ENCODE results near the gene ZNRF4. TPM values are rescaled to one million over a fixed set of nuclear protein-coding genes. Genes with fewer than 3 reads are reported as not detected.
"Not testable (repeated sequence)": the region's sequence is repeated elsewhere in the genome, so short reads cannot be mapped to it uniquely, and the experiment has no call there.

ZNRF4 gene
- total RNA-seq, 2 experiments from 2014 or later: not detected

- no peak overlapping the region for H3K27ac Mint-ChIP-seq
- no peaks in the 10 kb centered on the region for H3K4me1 Mint-ChIP-seq
- DNase-seq (no peak), ATAC-seq (no peak)
- H3K4me3 Mint-ChIP-seq: no peak overlapping the region
- H3K9me3 Mint-ChIP-seq (ENCODE audit: low read depth): no peaks in the 10 kb centered on the region
- CTCF ChIA-PET: no interaction called here
- peaks cover 9% of the 10 kb centered on the region for H3K27me3 Mint-ChIP-seq
- no peaks in the 10 kb centered on the region for H3K36me3 Mint-ChIP-seq
Observed at GRCh38 chr19:5434351-5434917, 20.8 kb upstream of the ZNRF4 start.

GRCh38 chr19:5434970-5435641, 20.1 kb upstream of the ZNRF4 start:
- H3K36me3 Mint-ChIP-seq: no peaks in the 10 kb centered on the region
- peaks cover 9% of the 10 kb centered on the region for H3K27me3 Mint-ChIP-seq
- CTCF ChIA-PET: no interaction called here
- H3K27ac Mint-ChIP-seq: no peak overlapping the region
- H3K4me1 Mint-ChIP-seq: no peaks in the 10 kb centered on the region
- H3K9me3 Mint-ChIP-seq (ENCODE audit: low read depth): no peaks in the 10 kb centered on the region
- ATAC-seq (no peak), DNase-seq (no peak)
- H3K4me3 Mint-ChIP-seq: no peak overlapping the region

DNA sequence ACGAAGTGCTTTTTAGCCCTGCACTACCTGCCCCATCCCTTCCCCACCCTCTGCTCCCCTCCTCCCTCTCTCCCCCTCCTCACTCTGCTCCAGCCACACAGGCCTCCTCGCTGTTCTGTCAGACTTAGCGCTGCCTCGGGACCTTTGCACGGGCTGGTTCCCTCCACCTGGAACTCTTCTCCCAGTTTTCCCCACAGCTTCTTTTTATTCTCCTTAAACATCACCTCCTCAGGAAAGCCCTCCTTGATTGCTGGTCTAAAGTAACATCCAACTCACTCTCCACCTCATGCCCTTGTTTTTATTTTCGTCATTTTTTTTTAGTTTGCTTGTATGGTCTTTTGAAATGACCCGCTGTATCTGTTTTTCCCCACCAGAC, 19.6 kb upstream of the ZNRF4 start:
- CTCF ChIA-PET: no interaction called here
- H3K27me3 Mint-ChIP-seq: peaks cover 9% of the 10 kb centered on the region
- H3K36me3 Mint-ChIP-seq: no peaks in the 10 kb centered on the region
- H3K4me3 Mint-ChIP-seq: no peak overlapping the region
- ATAC-seq (no peak), DNase-seq (no peak)
- H3K4me1 Mint-ChIP-seq: no peaks in the 10 kb centered on the region
- H3K9me3 Mint-ChIP-seq (ENCODE audit: low read depth): no peaks in the 10 kb centered on the region
- H3K27ac Mint-ChIP-seq: no peak overlapping the region

GRCh38 chr19:5436106-5436947, 18.9 kb upstream of the ZNRF4 start:
- DNase-seq (no peak), ATAC-seq (no peak)
- H3K36me3 Mint-ChIP-seq: no peaks in the 10 kb centered on the region
- H3K4me3 Mint-ChIP-seq: no peak overlapping the region
- no peak overlapping the region for H3K27ac Mint-ChIP-seq
- H3K4me1 Mint-ChIP-seq: no peaks in the 10 kb centered on the region
- CTCF ChIA-PET: no interaction called here
- no peaks in the 10 kb centered on the region for H3K9me3 Mint-ChIP-seq (ENCODE audit: low read depth)
- peaks cover 9% of the 10 kb centered on the region for H3K27me3 Mint-ChIP-seq

- Mint-ChIP-seq H3K4me3 (no peak overlapping the region), H3K9me3 (ENCODE audit: low read depth) (no peaks in the 10 kb centered on the region), H3K36me3 (no peaks in the 10 kb centered on the region), H3K27me3 (peaks cover 9% of the 10 kb centered on the region), H3K4me1 (no peaks in the 10 kb centered on the region), H3K27ac (no peak overlapping the region)
- ATAC-seq (no peak), DNase-seq (no peak)
- CTCF ChIA-PET: no interaction called here
Observed at GRCh38 chr19:5436948-5437306, 18.3 kb upstream of the ZNRF4 start.

- DNase-seq; H3K27me3 Mint-ChIP-seq; H3K4me3 Mint-ChIP-seq; ATAC-seq; CTCF ChIA-PET; H3K9me3 Mint-ChIP-seq (ENCODE audit: low read depth); H3K36me3 Mint-ChIP-seq; H3K27ac Mint-ChIP-seq; H3K4me1 Mint-ChIP-seq: not testable (repeated sequence)
Observed at GRCh38 chr19:5438756-5439155, 16.5 kb upstream of the ZNRF4 start.

DNA sequence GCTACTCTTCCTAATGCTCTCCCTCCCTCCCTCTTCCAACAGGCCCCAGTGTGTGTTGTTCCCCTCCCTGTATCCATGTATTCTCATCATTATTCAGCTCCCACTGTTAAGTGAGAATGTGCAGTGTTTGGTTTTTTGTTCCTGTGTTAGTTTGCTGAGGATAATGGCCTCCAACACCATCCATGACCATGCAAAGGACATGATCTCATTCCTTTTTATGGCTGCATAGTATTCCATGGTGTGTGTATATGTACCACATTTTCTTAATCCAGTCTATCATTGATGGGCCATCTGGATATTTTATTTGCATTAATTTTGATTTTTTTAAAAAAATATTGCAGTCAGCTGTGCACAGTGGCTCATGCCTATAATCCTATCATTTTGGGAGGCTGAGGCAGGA, 15.8 kb upstream of the ZNRF4 start:
- CTCF ChIA-PET: no interaction called here
- H3K27me3 Mint-ChIP-seq: peaks cover 6% of the 10 kb centered on the region
- no peak overlapping the region for H3K27ac Mint-ChIP-seq
- no peaks in the 10 kb centered on the region for H3K36me3 Mint-ChIP-seq
- ATAC-seq: no peak
- no peak for DNase-seq
- no peaks in the 10 kb centered on the region for H3K9me3 Mint-ChIP-seq (ENCODE audit: low read depth)
- H3K4me3 Mint-ChIP-seq: no peak overlapping the region
- no peaks in the 10 kb centered on the region for H3K4me1 Mint-ChIP-seq

DNA sequence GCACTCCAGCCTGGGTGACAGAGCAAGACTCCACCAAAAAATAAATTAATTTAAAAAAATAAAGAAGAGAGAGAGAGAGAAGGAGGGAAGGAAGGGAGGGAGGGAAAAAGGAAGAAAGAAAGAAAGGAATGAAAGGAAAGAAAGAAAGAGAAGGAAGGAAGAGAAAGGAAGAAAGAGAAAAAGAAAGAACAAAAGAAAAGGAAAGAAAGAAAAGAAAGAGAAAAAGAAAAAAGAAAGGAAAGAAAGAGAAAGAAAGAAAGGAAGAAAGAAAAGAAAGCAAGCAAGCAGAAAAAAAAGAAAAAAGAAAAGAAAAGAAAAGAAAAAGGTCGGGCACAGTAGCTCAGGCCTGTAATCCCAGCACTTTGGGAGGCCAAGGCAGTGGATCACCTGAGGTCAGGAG, 14.9 kb upstream of the ZNRF4 start:
- Mint-ChIP-seq H3K27ac (no peak overlapping the region), H3K36me3 (no peaks in the 10 kb centered on the region), H3K9me3 (ENCODE audit: low read depth) (no peaks in the 10 kb centered on the region), H3K4me3 (no peak overlapping the region), H3K4me1 (no peaks in the 10 kb centered on the region), H3K27me3 (peaks cover 6% of the 10 kb centered on the region)
- CTCF ChIA-PET: no interaction called here
- DNase-seq (no peak), ATAC-seq (no peak)

DNA sequence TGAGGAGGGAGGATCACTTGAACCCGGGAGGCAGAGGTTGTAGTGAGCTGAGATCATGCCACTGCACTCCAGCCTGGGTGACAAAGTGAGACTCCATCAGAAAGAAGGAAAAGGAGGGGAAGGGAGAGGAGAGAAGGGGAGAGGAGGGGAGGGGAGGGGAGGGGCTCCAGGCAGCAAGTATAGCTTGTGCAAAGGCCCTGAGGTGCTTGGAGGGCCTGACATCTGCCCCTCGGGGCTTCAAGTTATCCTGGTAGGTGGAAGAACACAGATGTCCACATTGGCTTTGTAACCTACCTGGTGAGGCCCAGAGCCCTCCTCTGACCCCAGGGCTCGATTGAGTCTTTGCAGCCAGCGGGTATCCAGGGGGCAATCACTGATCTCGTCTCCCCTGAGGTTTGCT, 11.5 kb upstream of the ZNRF4 start:
- Mint-ChIP-seq H3K4me3 (no peak overlapping the region), H3K36me3 (no peaks in the 10 kb centered on the region), H3K4me1 (no peaks in the 10 kb centered on the region), H3K9me3 (ENCODE audit: low read depth) (no peaks in the 10 kb centered on the region), H3K27me3 (peaks cover 4% of the 10 kb centered on the region), H3K27ac (no peak overlapping the region)
- CTCF ChIA-PET: no interaction called here
- ATAC-seq (no peak), DNase-seq (no peak)

GRCh38 chr19:5444431-5444830, 10.8 kb upstream of the ZNRF4 start:
- Mint-ChIP-seq H3K4me1 (no peaks in the 10 kb centered on the region), H3K9me3 (ENCODE audit: low read depth) (no peaks in the 10 kb centered on the region), H3K27ac (no peak overlapping the region), H3K27me3 (peaks cover 4% of the 10 kb centered on the region), H3K36me3 (no peaks in the 10 kb centered on the region), H3K4me3 (no peak overlapping the region)
- CTCF ChIA-PET: no interaction called here
- ATAC-seq (no peak), DNase-seq (no peak)

- no peak overlapping the region for H3K27ac Mint-ChIP-seq
- H3K27me3 Mint-ChIP-seq: peaks cover 4% of the 10 kb centered on the region
- no peak for ATAC-seq
- H3K4me3 Mint-ChIP-seq: no peak overlapping the region
- DNase-seq: no peak
- CTCF ChIA-PET: no interaction called here
- H3K9me3 Mint-ChIP-seq (ENCODE audit: low read depth): no peaks in the 10 kb centered on the region
- no peaks in the 10 kb centered on the region for H3K36me3 Mint-ChIP-seq
- no peaks in the 10 kb centered on the region for H3K4me1 Mint-ChIP-seq
Observed at GRCh38 chr19:5445071-5445470, 10.1 kb upstream of the ZNRF4 start.

- CTCF ChIA-PET: no interaction called here
- Mint-ChIP-seq H3K9me3 (ENCODE audit: low read depth) (no peaks in the 10 kb centered on the region), H3K4me1 (no peaks in the 10 kb centered on the region), H3K27ac (no peak overlapping the region), H3K27me3 (peaks cover 4% of the 10 kb centered on the region), H3K4me3 (no peak overlapping the region), H3K36me3 (no peaks in the 10 kb centered on the region)
- no peak for DNase-seq
- ATAC-seq: no peak
Observed at GRCh38 chr19:5445561-5446055, 9.6 kb upstream of the ZNRF4 start.

GRCh38 chr19:5447700-5448311, 7.4 kb upstream of the ZNRF4 start:
- no peak overlapping the region for H3K27ac Mint-ChIP-seq
- no peaks in the 10 kb centered on the region for H3K9me3 Mint-ChIP-seq (ENCODE audit: low read depth)
- H3K4me1 Mint-ChIP-seq: no peaks in the 10 kb centered on the region
- DNase-seq (no peak), ATAC-seq (no peak)
- no peak overlapping the region for H3K4me3 Mint-ChIP-seq
- CTCF ChIA-PET: no interaction called here
- no peaks in the 10 kb centered on the region for H3K36me3 Mint-ChIP-seq
- H3K27me3 Mint-ChIP-seq: peaks cover 4% of the 10 kb centered on the region

- ATAC-seq (no peak), DNase-seq (no peak)
- Mint-ChIP-seq H3K27me3 (peaks cover 4% of the 10 kb centered on the region), H3K4me1 (no peaks in the 10 kb centered on the region), H3K9me3 (ENCODE audit: low read depth) (no peaks in the 10 kb centered on the region), H3K36me3 (no peaks in the 10 kb centered on the region), H3K27ac (no peak overlapping the region), H3K4me3 (no peak overlapping the region)
- CTCF ChIA-PET: no interaction called here
Observed at GRCh38 chr19:5448374-5448773, 6.8 kb upstream of the ZNRF4 start.

All from activated CD8-positive, alpha-beta memory T cell treated with anti-CD3 and anti-CD28 coated beads, Interleukin-2, amount 10 ng/mL, durations not matched to agents 7 days and 5 days (primary cell).